Measurements from ENCODE around the gene ABLIM1.
A peak's percentile ranks its signal among the peaks of the same experiment; 100 is the strongest.

Gene ABLIM1

DNA sequence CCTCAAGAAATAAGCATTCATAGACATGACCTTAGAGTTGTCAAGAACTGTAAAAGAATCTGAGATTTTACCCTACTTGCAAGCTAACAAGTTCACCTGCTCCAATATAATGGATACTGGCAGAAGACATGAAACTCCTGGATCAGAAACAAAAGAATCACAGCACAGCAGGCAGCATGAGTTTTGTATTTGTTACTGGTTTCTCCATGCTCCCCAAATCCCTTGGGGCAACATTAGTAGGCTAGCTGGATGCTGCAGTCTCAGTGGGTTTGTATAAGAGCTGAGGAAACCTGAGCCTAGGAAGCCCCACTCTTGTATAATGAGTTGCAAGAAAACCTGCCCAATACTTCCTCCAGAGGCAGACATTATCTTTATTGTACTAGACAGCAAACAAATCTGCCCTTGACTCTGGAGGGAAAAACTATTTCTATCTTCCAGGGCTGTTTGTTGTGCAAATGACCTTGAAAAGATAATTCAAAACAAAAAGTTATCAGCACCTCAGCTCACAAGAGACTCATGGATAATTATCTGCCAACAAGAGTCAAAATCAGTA, 64.8 kb downstream of the ABLIM1 start:
- no peaks in the 10 kb centered on the region; a peak in 1 of 3 replicates for H3K36me3 ChIP-seq (ENCODE audit: control insufficient read depth in 2 of 2, insufficient read depth in 1 of 2, low read length in 2 of 2)
- H3K27ac ChIP-seq (ENCODE audit: extremely low read depth, low read depth, low read length), result no peak overlapping the region
- TF ChIP-seq, protein P1, sequence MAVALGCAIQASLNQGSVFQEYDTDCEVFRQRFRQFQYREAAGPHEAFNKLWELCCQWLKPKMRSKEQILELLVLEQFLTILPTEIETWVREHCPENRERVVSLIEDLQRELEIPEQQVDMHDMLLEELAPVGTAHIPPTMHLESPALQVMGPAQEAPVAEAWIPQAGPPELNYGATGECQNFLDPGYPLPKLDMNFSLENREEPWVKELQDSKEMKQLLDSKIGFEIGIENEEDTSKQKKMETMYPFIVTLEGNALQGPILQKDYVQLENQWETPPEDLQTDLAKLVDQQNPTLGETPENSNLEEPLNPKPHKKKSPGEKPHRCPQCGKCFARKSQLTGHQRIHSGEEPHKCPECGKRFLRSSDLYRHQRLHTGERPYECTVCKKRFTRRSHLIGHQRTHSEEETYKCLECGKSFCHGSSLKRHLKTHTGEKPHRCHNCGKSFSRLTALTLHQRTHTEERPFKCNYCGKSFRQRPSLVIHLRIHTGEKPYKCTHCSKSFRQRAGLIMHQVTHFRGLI (tag by site-specific recombination; IDR thresholded peaks at IDR 0.05), result no peak
- TF ChIP-seq, protein P2, sequence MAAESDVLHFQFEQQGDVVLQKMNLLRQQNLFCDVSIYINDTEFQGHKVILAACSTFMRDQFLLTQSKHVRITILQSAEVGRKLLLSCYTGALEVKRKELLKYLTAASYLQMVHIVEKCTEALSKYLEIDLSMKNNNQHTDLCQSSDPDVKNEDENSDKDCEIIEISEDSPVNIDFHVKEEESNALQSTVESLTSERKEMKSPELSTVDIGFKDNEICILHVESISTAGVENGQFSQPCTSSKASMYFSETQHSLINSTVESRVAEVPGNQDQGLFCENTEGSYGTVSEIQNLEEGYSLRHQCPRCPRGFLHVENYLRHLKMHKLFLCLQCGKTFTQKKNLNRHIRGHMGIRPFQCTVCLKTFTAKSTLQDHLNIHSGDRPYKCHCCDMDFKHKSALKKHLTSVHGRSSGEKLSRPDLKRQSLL (tag by site-specific recombination; IDR thresholded peaks at IDR 0.05), result no peak
- TF ChIP-seq, protein P3, sequence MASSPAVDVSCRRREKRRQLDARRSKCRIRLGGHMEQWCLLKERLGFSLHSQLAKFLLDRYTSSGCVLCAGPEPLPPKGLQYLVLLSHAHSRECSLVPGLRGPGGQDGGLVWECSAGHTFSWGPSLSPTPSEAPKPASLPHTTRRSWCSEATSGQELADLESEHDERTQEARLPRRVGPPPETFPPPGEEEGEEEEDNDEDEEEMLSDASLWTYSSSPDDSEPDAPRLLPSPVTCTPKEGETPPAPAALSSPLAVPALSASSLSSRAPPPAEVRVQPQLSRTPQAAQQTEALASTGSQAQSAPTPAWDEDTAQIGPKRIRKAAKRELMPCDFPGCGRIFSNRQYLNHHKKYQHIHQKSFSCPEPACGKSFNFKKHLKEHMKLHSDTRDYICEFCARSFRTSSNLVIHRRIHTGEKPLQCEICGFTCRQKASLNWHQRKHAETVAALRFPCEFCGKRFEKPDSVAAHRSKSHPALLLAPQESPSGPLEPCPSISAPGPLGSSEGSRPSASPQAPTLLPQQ (tag by site-specific recombination; IDR thresholded peaks at IDR 0.05), result no peak
- peak; percentile 28; the same call in 1 of the 2 replicates for TF ChIP-seq MZF1 (tag by site-specific recombination; IDR thresholded peaks at IDR 0.05; ENCODE audit: borderline replicate concordance)
- peak; percentile 76; the same call in 1 of the 2 replicates for TF ChIP-seq TRIM28 (IDR thresholded peaks at IDR 0.05; ENCODE audit: borderline replicate concordance, low read length)
- TF ChIP-seq SETDB1 (IDR thresholded peaks at IDR 0.05; ENCODE audit: insufficient read length, low read length), result peak; percentile 65
- TF ChIP-seq, protein P4, sequence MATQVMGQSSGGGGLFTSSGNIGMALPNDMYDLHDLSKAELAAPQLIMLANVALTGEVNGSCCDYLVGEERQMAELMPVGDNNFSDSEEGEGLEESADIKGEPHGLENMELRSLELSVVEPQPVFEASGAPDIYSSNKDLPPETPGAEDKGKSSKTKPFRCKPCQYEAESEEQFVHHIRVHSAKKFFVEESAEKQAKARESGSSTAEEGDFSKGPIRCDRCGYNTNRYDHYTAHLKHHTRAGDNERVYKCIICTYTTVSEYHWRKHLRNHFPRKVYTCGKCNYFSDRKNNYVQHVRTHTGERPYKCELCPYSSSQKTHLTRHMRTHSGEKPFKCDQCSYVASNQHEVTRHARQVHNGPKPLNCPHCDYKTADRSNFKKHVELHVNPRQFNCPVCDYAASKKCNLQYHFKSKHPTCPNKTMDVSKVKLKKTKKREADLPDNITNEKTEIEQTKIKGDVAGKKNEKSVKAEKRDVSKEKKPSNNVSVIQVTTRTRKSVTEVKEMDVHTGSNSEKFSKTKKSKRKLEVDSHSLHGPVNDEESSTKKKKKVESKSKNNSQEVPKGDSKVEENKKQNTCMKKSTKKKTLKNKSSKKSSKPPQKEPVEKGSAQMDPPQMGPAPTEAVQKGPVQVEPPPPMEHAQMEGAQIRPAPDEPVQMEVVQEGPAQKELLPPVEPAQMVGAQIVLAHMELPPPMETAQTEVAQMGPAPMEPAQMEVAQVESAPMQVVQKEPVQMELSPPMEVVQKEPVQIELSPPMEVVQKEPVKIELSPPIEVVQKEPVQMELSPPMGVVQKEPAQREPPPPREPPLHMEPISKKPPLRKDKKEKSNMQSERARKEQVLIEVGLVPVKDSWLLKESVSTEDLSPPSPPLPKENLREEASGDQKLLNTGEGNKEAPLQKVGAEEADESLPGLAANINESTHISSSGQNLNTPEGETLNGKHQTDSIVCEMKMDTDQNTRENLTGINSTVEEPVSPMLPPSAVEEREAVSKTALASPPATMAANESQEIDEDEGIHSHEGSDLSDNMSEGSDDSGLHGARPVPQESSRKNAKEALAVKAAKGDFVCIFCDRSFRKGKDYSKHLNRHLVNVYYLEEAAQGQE (tag by site-specific recombination; IDR thresholded peaks at IDR 0.05), result no peak
- no peak overlapping the region for H3K4me3 ChIP-seq (ENCODE audit: low read depth, low read length)
- no peaks in the 10 kb centered on the region for H3K9me3 ChIP-seq (ENCODE audit: control insufficient read depth, insufficient read depth, low read depth, low read length)
- H3K4me1 ChIP-seq (ENCODE audit: control insufficient read depth, insufficient read depth, low read length), result no peaks in the 10 kb centered on the region
- POLR2A ChIA-PET, result no interaction called here
- CTCF ChIA-PET, result no interaction called here

DNA sequence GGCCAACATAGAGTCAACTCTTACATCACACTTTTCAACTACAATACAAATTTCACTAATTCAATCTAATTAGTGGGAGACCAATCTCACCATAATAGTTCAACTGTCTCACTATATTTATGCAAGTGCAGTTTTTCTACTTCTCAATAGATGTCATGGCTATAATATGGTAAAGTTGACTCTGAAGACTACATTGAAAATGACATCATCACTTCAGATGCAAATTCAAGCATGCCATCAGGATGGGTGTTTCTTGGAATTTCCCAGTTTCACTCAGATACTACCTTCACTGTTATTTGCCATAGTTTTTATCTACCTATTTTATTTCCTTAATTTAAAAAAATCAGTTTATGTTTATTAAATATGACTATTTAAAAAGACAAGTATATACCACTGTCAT, 67.1 kb downstream of the ABLIM1 start:
- no peak overlapping the region for H3K27ac ChIP-seq (ENCODE audit: extremely low read depth, low read depth, low read length)
- no peaks in the 10 kb centered on the region for H3K9me3 ChIP-seq (ENCODE audit: control insufficient read depth, insufficient read depth, low read depth, low read length)
- POLR2A ChIA-PET, result no interaction called here
- H3K4me3 ChIP-seq (ENCODE audit: low read depth, low read length), result no peak overlapping the region
- no peaks in the 10 kb centered on the region for H3K4me1 ChIP-seq (ENCODE audit: control insufficient read depth, insufficient read depth, low read length)
- CTCF ChIA-PET, result no interaction called here
- no peaks in the 10 kb centered on the region for H3K36me3 ChIP-seq (ENCODE audit: control insufficient read depth in 2 of 2, insufficient read depth in 1 of 2, low read length in 2 of 2)
- TF ChIP-seq, protein P5, sequence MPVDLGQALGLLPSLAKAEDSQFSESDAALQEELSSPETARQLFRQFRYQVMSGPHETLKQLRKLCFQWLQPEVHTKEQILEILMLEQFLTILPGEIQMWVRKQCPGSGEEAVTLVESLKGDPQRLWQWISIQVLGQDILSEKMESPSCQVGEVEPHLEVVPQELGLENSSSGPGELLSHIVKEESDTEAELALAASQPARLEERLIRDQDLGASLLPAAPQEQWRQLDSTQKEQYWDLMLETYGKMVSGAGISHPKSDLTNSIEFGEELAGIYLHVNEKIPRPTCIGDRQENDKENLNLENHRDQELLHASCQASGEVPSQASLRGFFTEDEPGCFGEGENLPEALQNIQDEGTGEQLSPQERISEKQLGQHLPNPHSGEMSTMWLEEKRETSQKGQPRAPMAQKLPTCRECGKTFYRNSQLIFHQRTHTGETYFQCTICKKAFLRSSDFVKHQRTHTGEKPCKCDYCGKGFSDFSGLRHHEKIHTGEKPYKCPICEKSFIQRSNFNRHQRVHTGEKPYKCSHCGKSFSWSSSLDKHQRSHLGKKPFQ (tag by site-specific recombination; IDR thresholded peaks at IDR 0.05), result no peak
- TF ChIP-seq ZNF324 (tag by site-specific recombination; IDR thresholded peaks at IDR 0.05), result no peak
- TF ChIP-seq, protein P6, sequence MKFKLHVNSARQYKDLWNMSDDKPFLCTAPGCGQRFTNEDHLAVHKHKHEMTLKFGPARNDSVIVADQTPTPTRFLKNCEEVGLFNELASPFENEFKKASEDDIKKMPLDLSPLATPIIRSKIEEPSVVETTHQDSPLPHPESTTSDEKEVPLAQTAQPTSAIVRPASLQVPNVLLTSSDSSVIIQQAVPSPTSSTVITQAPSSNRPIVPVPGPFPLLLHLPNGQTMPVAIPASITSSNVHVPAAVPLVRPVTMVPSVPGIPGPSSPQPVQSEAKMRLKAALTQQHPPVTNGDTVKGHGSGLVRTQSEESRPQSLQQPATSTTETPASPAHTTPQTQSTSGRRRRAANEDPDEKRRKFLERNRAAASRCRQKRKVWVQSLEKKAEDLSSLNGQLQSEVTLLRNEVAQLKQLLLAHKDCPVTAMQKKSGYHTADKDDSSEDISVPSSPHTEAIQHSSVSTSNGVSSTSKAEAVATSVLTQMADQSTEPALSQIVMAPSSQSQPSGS (tag by site-specific recombination; IDR thresholded peaks at IDR 0.05; ENCODE audit: low read depth), result peak; percentile 74
- TF ChIP-seq ZNF629 (tag by site-specific recombination; IDR thresholded peaks at IDR 0.05), result 0 out of 2 replicates have a peak, but pooled peaks have one; percentile 13
- no peak for TF ChIP-seq ZNF529 (tag by site-specific recombination; IDR thresholded peaks at IDR 0.05; ENCODE audit: insufficient replicate concordance)
- no peak for TF ChIP-seq ZNF350 (tag by site-specific recombination; IDR thresholded peaks at IDR 0.05)
- no peak for TF ChIP-seq ZNF16 (tag by site-specific recombination; IDR thresholded peaks at IDR 0.05; ENCODE audit: low read depth)
- no peak for TF ChIP-seq TRIM28 (IDR thresholded peaks at IDR 0.05; ENCODE audit: borderline replicate concordance, low read length)
- no peak for TF ChIP-seq ZNF138 (tag by site-specific recombination; IDR thresholded peaks at IDR 0.05; ENCODE audit: borderline replicate concordance)
- no peak for TF ChIP-seq ZSCAN23 (tag by site-specific recombination; IDR thresholded peaks at IDR 0.05)
- TF ChIP-seq, protein P7, sequence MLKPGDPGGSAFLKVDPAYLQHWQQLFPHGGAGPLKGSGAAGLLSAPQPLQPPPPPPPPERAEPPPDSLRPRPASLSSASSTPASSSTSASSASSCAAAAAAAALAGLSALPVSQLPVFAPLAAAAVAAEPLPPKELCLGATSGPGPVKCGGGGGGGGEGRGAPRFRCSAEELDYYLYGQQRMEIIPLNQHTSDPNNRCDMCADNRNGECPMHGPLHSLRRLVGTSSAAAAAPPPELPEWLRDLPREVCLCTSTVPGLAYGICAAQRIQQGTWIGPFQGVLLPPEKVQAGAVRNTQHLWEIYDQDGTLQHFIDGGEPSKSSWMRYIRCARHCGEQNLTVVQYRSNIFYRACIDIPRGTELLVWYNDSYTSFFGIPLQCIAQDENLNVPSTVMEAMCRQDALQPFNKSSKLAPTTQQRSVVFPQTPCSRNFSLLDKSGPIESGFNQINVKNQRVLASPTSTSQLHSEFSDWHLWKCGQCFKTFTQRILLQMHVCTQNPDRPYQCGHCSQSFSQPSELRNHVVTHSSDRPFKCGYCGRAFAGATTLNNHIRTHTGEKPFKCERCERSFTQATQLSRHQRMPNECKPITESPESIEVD (tag by site-specific recombination; IDR thresholded peaks at IDR 0.05), result 0 out of 2 replicates have a peak, but pooled peaks have one; percentile 10
- TF ChIP-seq KLF1 (tag by site-specific recombination; IDR thresholded peaks at IDR 0.05), result no peak
- no peak for TF ChIP-seq BCL11A (tag by site-specific recombination; IDR thresholded peaks at IDR 0.05; ENCODE audit: low read depth)
- TF ChIP-seq ZNF416 (tag by site-specific recombination; IDR thresholded peaks at IDR 0.05), result no peak
- TF ChIP-seq GLIS1 (tag by site-specific recombination; IDR thresholded peaks at IDR 0.05), result no peak
- no peak for TF ChIP-seq ZNF292 (tag by site-specific recombination; IDR thresholded peaks at IDR 0.05; ENCODE audit: borderline replicate concordance, low read depth)
